Measurements from ENCODE around the gene TGFBR1.

The TGFBR1 gene

GRCh38 chr9:99137225-99137624 lies 32.3 kb downstream of the TGFBR1 start:
- H3K27ac ChIP-seq = no peak overlapping the region
- no peak for TF ChIP-seq ZFX (IDR thresholded peaks at IDR 0.05)
- no peak for TF ChIP-seq CTCF (conservative IDR thresholded peaks at IDR 0.05)

- no peak for TF ChIP-seq ZFX (IDR thresholded peaks at IDR 0.05)
- TF ChIP-seq CTCF (conservative IDR thresholded peaks at IDR 0.05) = no peak
- no peak overlapping the region for H3K27ac ChIP-seq
Measured at GRCh38 chr9:99137891-99138290, 33.0 kb downstream of the TGFBR1 start.

GRCh38 chr9:99138424-99139284 lies 33.7 kb downstream of the TGFBR1 start:
- TF ChIP-seq CTCF (conservative IDR thresholded peaks at IDR 0.05) (no peak), ZFX (IDR thresholded peaks at IDR 0.05) (no peak)
- H3K27ac ChIP-seq = no peak overlapping the region

- no peak for TF ChIP-seq ZFX (IDR thresholded peaks at IDR 0.05)
- TF ChIP-seq CTCF (conservative IDR thresholded peaks at IDR 0.05) = no peak
- no peak overlapping the region for H3K27ac ChIP-seq
Measured at GRCh38 chr9:99139868-99140267, 35.0 kb downstream of the TGFBR1 start.

- TF ChIP-seq CTCF (conservative IDR thresholded peaks at IDR 0.05) (peak; percentile 95), ZFX (IDR thresholded peaks at IDR 0.05) (no peak)
- no peak overlapping the region for H3K27ac ChIP-seq
Measured at GRCh38 chr9:99140685-99141314, 35.9 kb downstream of the TGFBR1 start.

- peak overlapping the region; percentile 66; the same call in 1 of the 2 replicates for H3K27ac ChIP-seq
Measured at GRCh38 chr9:99141849-99142248, 36.9 kb downstream of the TGFBR1 start.

More at GRCh38 chr9:99141849-99142248, 36.9 kb downstream of the TGFBR1 start:
- TF ChIP-seq ZFX (IDR thresholded peaks at IDR 0.05) (no peak), CTCF (conservative IDR thresholded peaks at IDR 0.05) (no peak)
